GM18505 (cell line): ENCODE results near the gene MPDZ.

Source experiments
- ATAC-seq: cut with Tn5 transposase; IDR thresholded peaks from one replicate; pipeline ENCODE4 v1.9.1; 2021; ENCODE audit not compliant: unreplicated experiment
- POLR2A ChIP-seq: IDR thresholded peaks from 4 replicates; pipeline ENCODE4 v1.6.1; 2011; ENCODE audit warnings: borderline replicate concordance; ENCODE audit not compliant: insufficient read depth, insufficient read length; ENCODE audit errors: extremely low read depth

MPDZ gene

DNA sequence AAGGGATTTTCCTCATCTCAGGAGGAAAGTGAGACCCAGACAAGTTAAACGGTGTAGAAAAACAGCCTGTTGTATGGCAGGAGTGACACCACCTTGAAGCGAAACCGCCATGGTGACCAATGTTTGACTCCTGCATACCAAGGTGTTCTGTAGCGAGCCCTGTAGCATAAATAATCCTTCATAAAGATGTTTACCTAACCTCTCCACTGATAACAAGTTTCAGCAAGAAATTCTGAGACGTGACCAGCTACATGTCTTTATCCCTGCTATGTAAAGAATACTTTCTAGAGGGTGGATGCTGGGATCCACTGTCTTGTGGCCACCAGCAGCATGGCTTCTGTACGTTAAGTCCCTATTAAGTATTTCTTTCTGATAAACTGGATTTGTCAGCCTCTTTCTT, 148.1 kb downstream of the MPDZ start:
- no peak for TF ChIP-seq POLR2A
- ATAC-seq: no peak

DNA sequence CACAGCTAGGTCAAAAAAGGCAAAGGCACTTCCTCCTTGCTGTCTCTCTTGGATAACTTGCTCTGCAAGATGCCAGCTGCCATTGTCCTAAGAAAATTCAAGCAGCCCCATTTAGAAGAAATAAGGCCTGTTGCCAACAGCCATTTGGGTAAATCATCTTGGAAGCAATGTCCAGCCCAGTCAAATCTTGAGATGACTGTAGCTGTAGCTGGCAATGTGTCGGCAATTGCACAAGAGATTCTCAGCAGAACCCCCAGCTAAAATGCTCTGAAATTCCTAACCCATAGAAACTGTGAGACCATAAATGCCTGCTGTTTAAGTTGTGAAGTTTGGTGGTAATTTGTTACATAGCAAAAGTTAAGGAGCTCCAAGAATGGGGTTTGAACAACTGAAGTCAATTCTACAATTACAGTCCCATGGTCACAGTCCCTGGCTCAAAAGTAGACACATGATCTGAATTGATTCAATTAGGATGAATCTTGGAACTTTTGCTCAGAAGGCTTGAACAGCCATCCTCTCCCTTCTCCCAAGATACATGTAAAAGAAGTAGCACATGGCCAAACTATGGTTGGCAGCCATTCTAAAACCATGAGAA, 151.1 kb downstream of the MPDZ start:
- no peak for TF ChIP-seq POLR2A
- ATAC-seq: no peak

DNA sequence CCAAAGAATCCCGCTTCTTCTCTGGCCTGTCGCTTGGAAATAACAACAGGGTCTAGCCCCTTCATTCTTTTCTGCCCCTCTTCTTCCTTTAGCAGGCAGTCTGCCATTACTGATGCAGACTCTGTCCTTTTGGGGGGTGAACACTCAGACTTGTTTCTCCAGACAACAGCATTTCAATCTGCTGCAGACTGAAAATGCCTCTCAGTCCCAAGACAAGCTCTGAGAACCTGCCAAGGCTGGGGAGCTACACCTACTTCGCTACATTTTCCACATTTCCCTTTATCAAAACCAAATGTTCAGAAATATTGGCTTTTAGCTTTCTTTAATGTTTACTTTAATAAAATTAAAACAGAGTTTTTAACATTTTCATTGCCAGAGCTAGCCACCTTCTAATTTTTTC, 152.4 kb downstream of the MPDZ start:
- TF ChIP-seq POLR2A: no peak
- ATAC-seq: no peak

DNA sequence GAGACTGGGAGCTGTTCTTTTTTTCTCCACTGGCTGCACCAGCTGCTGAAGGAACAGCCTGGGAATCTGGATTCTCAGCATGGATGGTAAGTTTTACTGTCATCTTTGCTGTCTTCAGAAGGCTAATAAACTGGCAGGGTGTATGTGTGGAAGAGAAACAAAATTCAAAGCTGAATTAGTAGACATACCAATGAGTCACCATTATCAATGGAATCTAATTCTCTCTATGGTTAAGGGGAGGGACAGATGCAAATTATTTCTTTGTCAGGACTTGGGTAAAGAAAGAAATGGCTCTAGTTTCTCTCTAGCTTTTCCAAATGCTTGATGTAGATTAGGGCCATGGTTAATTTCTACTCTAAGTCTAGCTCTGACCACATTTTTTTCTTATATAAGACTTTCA, 154.2 kb downstream of the MPDZ start:
- TF ChIP-seq POLR2A: no peak
- ATAC-seq: no peak

DNA sequence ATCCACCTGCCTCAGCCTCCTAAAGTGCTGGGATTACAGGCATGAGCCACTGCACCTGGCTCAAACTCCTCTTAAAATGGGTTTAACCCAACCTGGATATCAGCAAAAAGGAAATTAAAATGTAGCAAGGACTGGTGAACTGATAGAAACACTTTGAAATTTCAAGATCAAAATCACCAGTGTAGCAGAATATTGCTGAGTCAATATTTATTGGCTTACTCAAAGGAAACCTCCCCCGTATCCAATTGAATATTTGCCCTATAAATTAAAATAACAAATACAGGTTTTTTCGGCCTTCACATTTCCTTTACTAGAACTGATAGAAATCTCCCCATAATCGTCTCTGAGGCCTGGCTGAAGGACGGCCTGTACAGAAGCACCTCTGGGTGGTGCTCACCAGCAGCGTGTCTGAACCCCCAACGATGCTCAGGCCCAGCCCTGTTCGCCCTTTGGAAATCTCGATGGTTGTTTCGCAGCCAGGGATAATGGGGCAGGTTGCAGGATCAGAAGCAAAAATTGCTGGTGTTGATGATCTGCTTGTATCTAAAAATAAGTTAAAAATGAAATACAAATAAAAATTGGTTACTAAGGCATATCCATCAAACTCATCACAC, 156.6 kb downstream of the MPDZ start:
- TF ChIP-seq POLR2A: no peak
- ATAC-seq: no peak

DNA sequence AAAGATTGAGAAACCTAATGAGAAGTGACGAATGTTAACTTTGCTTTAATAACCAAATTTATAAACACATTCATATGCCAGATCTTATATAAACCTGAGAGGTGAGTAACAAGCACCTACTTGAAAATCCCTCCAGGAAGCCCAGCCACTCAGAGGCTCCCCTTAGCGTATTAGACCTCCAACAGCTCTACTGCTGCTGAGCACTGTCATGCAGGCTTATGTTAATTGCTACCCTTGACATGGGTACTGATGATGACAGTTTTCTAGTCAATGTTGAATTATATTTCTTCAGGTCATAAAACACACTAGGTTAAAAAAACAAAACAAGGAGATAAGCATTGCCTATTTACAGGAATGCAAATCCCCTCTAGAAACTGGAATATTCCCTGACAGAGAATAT, 161.2 kb downstream of the MPDZ start:
- no peak for TF ChIP-seq POLR2A
- ATAC-seq: no peak

DNA sequence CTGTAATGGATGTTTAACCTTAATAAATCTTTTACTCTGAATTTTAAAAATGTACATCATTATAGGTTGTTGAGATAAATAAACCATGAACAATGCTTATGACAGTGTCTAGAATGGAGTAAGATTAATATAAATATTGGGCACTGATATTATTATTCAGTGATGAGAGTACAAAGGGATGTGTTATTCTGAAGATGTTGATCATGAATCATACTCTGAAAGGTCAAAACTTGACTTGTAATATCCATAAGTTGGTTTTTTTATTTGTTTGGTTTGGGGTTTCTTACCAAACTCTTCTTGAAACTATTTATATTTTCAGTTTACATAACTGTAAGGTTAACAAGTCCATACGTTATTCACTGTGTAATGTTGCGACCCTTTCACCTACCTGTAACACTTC, 163.2 kb downstream of the MPDZ start:
- no peak for TF ChIP-seq POLR2A
- no peak for ATAC-seq

DNA sequence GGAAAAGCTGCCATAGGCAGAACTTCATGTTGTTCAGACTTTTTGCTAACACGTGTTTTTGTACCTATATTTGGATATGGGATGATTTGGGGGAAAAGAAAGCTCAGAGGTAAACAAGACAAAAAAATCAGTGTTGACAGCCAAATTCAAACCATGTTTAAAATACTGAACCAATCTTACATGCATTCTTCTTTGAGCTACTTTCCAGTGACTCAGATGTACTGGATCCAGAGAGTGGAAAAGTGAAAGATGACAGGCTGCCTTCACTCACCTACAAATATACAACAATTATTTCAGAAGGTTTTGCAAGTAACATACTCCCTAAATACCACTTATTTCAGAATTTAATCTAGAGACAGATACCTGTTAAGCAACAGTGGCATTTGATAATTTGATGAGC, 165.7 kb downstream of the MPDZ start:
- no peak for TF ChIP-seq POLR2A
- no peak for ATAC-seq

DNA sequence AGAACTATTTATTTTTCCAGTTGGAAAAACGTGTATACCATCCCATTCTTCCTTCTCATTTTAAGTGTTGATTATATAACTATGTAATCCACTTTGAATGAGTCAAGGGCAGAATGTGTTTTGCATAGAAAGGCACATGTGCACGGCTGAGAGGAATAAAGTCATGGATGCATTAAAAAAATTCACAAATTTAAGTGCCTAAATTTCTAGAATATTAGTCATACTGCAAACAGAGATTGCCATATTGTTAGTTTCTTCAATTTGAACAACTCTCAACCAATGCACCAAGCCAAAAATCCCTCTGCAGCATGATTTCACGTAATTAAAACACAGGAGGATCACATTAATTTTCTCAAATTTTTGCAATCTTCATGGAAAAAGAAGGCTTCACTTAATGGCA, 166.3 kb downstream of the MPDZ start:
- TF ChIP-seq POLR2A: no peak
- ATAC-seq: no peak

DNA sequence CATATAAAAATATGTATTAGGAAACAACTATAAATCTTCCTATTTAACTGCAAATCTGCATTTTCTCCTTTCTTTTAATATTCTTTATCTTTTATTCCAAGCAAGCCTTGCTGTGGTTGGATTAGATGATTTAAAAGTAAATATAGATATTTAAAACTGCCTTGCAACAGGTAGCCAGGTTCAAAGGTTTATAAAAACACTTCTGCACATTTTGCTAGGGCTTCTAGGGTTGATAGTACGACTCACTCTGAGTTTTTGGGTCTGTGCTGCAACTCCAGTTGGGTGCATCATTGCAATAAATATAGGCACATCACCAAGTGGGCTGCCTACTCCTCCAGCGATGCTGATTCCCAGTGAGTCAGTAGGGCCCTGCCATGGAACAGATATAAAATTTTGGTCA, 167.7 kb downstream of the MPDZ start:
- no peak for ATAC-seq
- no peak for TF ChIP-seq POLR2A

DNA sequence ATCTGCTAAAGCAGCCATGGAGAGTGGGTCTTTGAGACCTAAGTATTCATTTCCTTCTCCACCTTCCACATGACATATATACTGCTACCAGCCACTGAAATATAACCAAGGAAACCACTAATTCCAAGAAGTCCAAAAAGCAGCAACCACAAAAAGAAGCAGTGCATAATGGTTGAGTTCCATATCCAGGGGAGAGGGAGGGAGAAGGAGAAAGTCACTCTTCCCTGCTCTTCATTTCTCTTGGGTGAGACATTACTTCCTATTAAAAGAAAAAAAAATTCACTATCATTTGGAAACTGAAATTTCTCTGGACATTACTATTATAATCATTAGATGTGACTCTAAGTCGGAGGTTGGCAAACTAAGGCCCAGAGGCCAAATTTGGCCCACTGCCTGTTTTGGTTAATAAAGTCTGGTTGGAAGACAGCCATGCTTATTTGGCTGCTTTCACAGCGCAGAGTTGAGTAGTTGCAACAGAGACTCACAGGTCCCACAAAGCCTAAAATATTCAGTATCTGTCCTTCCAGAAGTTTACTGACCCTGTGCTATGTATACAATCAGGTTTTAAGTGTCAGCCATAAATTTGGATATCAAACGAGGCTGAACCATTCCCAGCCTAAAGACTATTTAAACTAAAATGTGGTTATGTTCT, 168.6 kb downstream of the MPDZ start:
- TF ChIP-seq POLR2A: no peak
- ATAC-seq: no peak

DNA sequence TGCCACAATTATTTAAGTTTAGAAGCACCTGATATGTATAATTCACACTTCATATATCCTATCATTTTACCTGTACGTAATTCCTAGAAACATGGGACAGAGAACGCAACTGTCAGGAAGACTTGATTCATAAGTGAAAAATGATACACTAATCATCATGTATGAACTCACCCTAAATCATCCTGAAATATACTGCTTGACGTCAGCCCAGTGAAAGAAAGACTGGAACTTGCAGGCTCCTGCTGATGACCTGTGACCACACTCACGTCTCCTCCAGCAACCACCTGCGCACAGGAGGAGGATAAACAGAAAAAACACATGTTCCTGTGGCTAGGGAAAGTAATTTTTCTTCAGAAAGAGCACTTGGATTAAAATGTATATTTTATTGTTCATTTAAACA, 169.7 kb downstream of the MPDZ start:
- no peak for ATAC-seq
- no peak for TF ChIP-seq POLR2A

DNA sequence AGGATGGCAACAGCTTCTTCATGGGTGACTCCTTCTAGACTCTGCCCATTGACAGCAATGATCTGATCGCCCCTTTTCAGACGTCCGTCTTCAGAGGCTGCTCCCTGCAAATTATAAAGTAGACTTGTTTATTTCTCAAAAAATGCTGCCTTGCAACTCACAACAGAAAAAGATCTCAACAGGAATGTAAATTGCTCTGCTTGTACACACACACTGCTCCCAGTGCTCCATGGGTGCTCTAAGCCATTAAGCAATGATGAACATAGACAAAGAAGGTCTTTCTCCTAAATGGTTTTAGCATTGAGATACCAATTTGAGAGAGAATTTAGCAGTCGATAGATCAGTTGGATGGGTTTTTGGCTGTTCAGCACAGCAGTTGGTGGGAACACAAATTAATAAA, 172.5 kb downstream of the MPDZ start:
- no peak for ATAC-seq
- no peak for TF ChIP-seq POLR2A

DNA sequence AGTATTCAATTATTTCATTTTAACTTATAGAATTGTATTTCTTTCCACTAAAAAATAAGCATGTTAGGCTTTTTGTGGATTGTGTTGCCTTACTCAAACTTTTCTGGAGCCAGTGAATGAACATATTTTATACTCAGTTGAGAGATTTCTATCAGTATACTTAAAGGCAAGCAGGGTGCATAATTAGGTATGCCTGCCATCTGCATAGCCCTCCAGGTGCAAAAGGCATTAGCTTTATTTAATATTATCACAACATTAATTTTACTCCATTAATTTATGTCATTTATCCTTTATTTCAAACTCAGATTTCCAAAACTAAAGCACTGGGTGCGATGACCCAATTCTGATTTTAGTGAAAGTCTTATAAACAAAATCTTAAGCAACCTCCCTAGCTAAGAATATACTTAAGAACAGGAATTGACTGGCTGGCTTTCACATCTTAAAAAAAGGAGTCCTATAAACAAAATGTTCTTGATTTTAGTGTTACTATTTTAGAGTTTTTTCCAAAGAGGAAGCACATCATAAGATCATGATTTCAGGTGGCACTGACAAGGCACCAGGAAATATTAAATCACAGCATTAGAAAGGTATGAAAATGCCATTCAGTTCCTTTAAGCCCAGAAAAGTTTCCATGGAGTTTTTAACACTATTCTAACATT, 178.4 kb downstream of the MPDZ start:
- TF ChIP-seq POLR2A: no peak
- ATAC-seq: no peak

DNA sequence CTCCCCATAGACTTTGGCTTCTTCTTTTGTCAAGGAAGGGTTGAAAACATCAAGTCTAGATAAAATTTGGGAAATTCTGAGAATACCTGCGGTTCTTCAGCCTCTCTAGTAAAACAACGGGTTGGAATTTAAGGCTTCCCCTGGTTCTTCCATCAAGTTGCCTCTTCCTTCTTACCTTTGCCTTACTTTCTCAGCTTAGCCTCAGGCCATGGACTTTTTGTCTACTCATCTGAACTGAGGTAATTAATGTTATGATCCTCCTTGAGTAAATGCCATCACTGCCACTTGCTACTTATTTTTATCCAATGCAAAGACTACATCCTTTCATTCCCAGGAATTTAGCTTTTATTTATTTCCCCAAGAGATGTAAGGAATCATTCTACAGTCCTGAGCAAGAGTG, 184.4 kb downstream of the MPDZ start:
- no peak for ATAC-seq
- no peak for TF ChIP-seq POLR2A

DNA sequence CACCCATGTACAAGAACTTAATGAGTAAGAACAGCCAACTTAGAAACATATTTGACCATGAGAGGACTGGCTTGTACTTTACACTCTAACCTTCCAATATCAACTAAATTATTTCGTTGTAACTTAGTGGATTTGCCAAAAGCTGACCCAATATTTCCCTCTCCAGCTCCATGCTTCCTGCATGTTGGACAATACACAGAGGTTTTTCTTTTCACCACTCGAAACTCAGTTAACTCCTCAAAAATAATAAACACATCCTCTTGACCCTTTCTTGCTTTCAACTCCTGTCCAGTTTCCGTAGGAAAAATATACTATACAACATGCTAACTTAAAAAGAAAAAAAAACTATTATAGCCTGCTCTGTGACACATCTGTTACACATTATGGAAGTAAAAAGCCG, 188.9 kb downstream of the MPDZ start:
- TF ChIP-seq POLR2A: no peak
- ATAC-seq: no peak
